Epidermal melanocyte (primary cell): ENCODE results near the gene BCAS1.
A peak's percentile ranks its signal among the peaks of the same experiment; 100 is the strongest.

Experiments
- DNase-seq: peaks from one replicate; pipeline ENCODE4 v3.0.0; 2011; ENCODE audit warnings: low spot score; ENCODE audit not compliant: insufficient read length

Gene BCAS1

GRCh38 chr20:54079652-54080051 lies 9.3 kb upstream of the BCAS1 start:
- DNase-seq = no peak

- no peak for DNase-seq
Measured at GRCh38 chr20:54078296-54078984, 8.0 kb upstream of the BCAS1 start.

DNA sequence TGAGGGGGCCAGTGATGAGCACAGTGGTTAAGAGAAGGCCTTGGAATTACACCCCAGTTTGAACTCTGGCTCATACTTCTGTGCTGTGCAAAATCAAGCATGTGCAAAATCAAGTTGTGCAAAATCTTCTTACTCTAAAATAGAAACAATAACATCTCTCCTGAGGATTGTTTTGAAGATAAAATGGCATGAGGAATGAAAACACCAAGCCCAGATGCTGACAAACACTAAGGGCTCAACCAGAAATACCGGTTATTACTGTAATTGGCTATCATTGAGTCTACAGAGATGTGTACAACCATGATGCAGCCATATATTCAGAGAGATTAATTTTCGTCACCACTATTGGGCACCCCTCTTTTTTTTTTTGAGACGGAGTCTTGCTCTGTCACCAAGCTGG lies 5.9 kb upstream of the BCAS1 start:
- DNase-seq = no peak

DNA sequence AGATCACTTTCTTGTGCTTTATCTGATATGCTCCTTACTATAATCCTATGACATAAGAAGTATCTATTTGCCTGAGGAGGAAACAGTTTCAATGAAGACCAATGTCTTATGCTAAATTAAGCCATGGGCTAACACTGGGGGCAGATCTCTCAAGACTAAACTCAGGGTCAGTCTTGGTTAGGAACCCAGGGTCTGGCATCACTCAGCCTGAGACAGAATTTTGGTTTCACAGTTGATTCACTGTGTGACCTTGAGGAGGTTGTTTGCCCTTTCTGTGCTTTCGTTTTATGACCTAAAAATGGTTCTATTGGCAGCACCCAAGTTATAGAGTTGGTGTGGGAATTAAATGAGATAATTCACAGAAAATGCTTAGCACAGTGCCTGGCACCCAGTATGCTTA lies 4.9 kb upstream of the BCAS1 start:
- DNase-seq = no peak

DNA sequence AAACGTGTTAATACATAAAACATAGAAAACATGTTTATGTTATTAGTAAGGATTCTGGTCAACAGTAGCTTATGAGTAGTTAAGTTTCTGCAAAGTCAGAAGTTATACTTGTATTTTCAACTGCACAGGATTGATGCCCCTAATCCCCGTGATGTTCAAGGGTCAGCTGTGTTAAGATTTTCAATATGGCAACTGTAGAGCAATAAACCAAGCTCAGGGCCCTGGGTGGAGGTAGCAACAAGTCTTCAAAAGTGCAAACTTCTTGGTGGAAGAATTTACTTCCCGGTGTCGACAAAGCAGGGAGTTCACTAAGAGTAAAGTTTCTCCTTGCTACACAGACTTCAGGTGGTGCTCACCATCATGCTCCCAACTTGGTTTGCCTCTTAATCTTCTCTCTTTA lies 4.1 kb upstream of the BCAS1 start:
- no peak for DNase-seq

GRCh38 chr20:54073288-54073687 lies 2.9 kb upstream of the BCAS1 start:
- DNase-seq = no peak

DNA sequence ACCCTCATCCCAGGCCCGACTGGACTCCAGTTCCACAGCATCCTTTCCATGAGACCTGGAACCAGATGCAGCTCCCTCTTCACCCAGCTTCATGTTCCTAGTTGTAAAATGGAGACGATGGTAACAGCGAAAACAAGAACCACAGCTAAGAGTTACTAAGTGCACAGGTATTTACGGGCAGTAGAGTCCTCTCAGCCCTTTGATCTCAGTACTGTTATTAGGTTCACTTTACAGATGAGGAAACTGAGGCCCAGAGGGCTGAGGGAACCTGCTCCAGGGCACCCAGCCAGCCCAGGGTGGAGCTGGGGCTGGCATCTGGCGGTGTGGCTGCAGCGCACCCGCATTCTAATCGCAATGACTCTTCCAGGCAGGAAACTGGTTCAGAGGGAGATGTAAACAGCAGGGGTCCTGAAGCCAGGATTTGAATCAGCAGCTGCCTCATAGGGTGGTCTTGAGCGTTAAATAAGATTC lies 858 bp downstream of the BCAS1 start:
- no peak for DNase-seq

DNA sequence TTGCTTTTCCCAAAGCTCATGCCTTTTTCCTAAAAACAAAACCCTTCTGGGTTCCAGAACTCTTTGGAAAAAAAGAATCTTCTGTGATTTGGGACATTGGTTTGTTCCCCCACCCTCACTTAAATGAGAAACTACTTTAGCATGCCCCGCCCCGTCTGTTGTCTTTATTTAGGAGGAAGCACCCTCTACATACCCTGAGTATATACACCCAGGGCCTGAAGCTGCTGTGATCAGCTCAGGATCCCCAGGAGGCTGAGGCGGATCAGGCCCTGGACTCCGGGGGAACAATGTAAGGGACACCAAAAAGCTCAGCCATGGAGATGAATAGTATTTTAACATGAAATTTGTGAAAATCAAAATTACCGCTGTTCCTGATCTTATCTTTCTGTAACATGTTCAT lies 1.4 kb downstream of the BCAS1 start:
- no peak for DNase-seq

DNA sequence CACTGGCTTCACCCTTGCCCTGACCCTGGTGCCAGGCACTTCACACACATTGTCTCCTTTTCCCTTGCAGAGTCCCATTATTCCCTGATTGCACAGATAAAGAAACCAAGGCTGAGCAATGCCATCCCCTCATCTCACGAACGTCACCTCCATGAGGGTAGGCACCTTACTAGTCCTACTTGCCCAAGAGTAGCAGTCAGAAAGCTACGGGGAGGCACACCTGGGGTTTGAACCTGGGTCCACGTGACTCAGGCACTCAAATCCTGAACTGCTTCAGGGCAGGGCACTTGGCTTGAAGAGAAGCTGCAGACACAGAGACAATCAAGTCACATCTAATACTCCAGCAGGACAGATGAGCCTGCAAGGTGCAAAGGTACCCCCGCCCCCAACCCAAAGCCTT lies 1.9 kb downstream of the BCAS1 start:
- DNase-seq = no peak

DNA sequence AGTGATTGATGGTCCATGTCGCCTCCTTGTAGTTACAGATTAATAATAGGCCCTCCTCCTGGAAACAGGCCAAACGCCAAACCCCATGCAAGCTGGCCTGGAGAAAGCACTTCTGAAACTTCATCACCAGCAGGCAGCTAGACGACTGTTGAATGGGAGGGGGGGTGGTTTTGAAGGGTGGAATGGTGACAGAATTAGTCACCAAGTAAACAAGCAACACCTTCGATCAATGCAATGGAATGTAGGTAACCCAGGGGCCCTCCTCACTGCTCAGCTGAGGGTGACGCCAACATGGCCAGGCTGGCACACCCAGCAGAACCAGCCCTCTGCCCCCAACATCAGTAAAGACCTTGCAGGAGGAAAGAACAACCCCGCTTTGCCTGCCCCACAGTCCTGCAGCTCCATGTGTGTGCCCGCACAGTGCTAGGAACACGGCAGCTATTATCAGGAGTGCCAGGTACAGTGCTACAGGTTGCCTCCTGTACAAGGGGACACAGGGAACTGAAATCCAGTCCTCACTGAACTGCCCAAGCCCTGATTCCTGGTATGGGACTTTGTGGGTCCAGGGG lies 2.7 kb downstream of the BCAS1 start:
- DNase-seq = no peak

DNA sequence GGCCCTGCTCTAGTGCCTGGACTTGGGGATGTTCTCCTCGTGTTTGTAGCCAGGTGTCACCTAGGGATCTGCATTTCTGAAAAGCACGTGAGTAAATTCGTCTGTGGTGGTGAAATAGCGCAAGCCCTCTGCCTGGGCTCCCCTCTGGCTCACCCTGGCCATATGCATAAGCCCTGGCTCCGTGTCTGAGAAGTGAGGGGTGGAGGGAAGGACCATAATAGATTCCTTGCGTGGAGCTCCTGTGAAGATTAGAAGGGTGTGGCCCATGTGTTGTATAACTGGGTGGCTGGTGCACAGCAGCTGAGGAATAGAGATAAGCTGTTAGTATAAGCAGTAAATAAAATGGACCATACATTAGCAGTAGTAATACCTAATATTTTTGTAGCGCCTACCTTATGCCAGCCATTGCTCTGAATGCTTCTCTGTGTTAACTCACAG lies 4.8 kb downstream of the BCAS1 start:
- no peak for DNase-seq

GRCh38 chr20:54064939-54065338 lies 5.5 kb downstream of the BCAS1 start:
- DNase-seq = no peak

- no peak for DNase-seq
Measured at GRCh38 chr20:54063992-54064676, 6.3 kb downstream of the BCAS1 start.

DNA sequence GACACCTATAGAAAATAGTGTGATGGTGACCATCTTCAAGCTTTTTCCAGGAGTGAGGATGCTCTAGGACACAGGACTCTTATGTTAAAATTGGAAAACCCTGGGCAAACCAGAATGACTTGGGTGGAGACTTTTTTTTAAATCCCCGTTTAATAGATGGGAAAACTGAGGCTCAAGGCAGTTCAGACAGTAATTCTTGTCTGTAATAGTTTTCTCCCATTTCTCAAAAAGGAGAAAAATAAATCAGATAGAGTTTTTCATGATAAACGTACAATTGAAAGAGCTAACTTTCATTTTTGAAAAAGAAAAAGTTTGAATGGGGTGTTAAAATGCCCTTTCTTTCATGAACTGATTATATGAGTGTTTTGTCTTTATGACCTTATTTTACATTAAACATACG lies 6.8 kb downstream of the BCAS1 start:
- no peak for DNase-seq

- peak; percentile 64 for DNase-seq
Measured at GRCh38 chr20:54062812-54063280, 7.5 kb downstream of the BCAS1 start.

DNA sequence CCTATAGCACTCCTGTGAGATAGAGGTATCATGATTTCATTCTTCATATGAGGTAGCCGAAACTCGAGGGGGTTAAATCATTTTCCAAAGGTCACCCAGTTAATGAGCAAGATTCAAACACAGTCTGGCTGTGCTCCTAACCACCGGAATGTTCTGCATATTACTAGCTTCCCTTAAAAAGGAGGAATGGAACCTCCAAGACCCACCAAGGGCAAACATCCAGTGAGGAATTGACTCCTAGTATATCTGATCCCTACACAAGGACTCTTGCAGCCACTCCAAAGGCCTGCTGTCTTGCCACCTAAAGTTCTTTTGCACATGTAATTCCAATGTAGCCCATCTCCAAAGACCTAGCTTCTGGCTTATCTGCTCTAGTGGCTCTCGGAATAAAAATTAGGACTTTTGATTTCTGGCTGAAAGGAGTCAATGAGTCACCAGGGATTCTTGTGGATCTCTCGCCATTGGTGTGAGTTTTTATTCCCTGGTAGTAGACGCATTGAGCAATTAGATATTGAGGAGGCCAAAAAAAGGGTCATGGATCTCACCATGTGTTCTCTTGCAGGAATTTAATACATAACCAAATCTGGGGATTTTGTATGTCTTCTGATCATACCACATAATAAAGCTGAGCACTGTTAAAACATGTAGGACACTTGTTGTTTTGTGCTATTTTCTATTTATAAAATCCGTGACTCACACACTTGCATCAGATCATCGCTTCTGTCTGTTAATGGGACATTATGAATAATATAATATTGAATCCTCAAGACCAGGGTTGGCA lies 9.1 kb downstream of the BCAS1 start:
- no peak for DNase-seq

GRCh38 chr20:54059691-54060364 lies 10.6 kb downstream of the BCAS1 start:
- no peak for DNase-seq

GRCh38 chr20:54058420-54059139 lies 11.8 kb downstream of the BCAS1 start:
- DNase-seq = no peak

DNA sequence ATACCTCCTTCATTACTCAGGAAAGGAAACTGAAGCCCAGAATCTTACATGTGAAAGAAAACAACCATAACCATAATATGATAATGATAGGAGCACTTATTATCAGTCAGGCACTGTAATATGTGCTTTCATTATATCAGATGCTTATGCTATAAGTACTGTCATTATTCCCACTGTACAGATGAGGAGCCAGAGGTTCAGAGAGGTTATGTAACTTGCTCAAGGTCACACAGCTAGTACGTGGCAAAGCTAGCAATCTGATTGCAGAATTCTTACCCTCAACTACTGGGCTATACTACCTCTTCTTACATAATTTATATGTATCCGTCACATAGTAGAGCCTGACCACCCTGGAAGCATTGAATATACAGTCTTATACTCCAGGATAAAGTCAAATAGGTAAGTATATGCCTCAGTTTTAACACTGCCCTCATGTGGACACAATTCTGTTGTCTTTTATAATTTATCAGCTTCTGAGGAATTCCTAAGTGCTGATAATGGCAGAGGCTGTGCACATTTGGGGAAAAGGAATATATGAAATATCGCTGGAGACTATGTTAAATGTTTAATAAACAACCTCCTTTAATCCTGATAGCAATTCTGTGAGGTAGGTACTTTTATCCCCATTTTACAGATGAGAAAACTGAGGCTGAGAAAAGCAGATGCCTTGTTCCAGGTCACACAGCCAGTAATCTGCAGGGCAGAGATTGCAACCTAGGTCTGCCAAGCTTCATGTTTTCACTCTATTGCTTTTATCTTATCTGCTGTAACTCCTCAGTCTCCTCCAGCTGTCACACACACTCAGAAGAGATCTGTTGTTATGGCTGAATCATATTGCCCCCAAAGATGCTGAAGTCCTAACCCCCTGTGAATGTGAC lies 13.4 kb downstream of the BCAS1 start:
- no peak for DNase-seq

GRCh38 chr20:54054516-54054915 lies 15.9 kb downstream of the BCAS1 start:
- no peak for DNase-seq
